WI38 (cell line): Measurements from ENCODE around the gene CD2BP2.
A peak's percentile ranks its signal among the peaks of the same experiment; 100 is the strongest.

ENCODE experiments used
- H3K4me3 ChIP-seq: 2 replicates; pipeline ENCODE4 v1.5.1; 2011; ENCODE audit warnings: low read depth, mild to moderate bottlenecking, control low read depth, low read length
- TF ChIP-seq, protein P1 (sequence below): IDR thresholded peaks from 2 replicates; pipeline ENCODE4 v1.5.1; 2012; ENCODE audit warnings: low read depth, mild to moderate bottlenecking, control low read depth, low read length

Gene CD2BP2

DNA sequence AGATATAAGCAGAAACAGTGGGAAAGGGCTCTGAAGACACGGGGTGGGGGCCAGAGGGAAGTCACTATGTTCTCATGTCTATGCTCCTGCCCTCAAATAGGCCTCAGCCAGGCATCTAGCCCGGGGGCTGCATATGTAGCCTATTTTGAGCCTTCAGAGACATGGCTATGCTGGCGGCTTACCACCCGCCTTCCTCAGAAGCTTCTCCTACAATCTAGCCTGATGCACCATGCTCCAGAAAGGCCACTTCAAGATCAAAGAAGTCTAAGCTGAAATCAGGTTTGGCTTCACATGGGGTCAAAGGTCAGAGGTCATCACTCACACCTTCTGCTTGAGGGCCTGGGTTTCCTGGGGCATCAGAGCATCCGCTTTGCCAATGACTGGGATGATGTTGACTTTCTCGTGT, 25.7 kb upstream of the CD2BP2 start:
- TF ChIP-seq, protein P1, sequence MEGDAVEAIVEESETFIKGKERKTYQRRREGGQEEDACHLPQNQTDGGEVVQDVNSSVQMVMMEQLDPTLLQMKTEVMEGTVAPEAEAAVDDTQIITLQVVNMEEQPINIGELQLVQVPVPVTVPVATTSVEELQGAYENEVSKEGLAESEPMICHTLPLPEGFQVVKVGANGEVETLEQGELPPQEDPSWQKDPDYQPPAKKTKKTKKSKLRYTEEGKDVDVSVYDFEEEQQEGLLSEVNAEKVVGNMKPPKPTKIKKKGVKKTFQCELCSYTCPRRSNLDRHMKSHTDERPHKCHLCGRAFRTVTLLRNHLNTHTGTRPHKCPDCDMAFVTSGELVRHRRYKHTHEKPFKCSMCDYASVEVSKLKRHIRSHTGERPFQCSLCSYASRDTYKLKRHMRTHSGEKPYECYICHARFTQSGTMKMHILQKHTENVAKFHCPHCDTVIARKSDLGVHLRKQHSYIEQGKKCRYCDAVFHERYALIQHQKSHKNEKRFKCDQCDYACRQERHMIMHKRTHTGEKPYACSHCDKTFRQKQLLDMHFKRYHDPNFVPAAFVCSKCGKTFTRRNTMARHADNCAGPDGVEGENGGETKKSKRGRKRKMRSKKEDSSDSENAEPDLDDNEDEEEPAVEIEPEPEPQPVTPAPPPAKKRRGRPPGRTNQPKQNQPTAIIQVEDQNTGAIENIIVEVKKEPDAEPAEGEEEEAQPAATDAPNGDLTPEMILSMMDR: no peak
- H3K4me3 ChIP-seq: no peak overlapping the region

DNA sequence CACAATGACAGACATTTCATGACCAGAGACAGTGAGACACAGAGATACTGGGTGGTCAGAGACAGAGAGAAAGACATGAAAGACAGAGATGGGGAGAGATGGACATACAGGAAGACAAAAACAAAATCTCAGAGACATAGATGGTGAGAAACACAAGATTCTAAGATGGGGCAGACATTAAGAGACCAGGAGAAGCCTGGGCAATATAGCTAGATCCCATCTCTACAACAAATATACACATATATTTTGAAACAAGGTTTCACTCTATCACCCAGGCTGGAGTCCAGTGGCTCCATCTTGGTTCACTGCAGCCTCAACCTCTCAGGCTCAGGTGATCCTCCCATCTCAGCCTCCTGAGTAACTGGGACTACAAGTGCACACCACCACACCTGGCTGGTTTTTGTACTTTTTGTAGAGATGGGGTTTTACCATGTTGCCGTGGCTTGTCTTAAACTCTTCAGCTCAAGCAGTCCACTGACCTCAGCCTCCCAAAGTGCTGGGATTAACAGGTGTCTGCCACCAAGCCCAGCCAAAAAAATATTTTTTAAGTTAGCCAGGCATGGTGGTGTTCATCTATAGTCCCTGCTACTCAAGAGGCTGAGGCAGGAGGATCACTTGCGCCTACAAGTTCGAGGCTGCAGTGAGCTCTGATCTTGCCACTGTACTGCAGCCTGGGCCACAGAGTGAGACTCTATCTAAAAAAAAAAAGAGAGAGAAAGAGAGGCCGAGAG, 25.1 kb upstream of the CD2BP2 start:
- no peak overlapping the region for H3K4me3 ChIP-seq
- TF ChIP-seq, protein P1: no peak

DNA sequence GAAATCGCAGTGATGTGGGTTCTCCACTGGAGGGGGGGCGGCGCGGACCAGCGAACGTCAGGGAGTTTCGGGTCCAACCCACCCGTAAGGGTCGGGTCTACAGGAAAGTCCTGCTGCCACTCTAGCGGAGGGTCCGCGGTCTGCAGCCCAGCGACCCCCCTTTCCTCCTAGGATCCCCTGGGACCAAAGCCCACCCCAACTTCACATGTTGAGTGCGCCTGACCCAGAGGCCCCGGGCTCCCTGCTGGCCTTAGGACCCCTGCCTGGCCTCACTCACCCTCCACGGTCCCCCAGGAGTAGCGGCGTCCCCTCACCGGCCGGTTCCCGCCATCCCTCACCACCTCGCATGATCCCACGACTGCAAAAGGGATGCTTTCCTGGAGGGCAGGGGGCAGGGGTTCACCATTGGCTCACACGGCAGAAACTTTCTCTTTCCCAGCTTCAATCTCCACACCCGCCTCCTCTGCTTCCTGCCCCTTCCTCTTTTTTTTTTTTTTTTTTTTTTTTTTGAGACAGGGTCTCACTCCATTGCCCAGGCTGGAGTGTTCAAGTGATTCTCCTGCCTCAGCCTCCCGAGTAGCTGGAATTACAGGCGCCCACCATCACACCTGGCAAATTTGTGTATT, 24.2 kb upstream of the CD2BP2 start:
- H3K4me3 ChIP-seq: peak overlapping the region; percentile 76
- TF ChIP-seq, protein P1: no peak

DNA sequence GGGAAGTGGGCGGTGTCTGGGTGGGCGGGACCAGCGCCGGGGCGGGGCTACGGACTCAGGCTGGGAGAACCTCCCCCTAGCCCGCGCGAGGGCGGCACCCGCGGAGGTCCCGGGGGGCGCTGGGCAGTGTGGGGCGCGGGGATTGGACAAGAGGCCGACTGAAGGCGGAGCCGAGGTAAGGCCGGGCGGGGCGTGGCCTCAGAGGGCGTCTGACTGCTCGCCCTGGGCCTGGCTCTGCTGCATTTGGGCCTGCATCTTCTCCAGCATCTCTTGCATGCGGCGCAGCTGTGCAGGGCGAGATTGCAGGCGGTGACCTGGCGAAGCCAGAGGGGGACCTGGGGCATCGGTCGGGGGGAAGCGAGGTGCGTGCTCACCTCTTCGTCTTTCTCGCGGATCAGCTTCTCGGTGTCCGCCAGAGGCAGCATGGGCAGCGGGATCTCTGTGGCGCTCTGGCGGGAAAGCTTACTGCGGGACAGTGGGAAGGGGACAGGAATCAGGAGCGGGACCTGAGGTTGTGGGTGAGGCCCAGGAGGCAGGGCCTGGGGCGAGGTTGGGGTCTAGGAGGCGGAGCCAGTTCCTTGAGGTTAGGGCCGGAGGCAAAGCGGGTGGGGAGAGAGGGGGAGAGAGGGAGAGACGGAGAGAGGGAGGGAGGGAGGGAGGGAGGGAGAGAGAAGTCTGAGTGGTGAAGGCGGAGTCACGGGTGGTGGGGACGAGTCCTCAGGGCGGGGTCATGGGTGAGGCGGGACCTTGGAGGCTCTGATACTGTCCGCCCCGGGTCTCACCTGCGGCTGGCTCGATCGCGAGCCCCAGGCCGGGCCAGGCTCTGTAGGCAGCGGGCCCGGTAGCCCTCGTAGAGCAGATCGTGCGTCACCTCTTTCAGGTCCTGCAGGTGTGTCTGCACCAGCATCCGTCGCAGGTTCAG, 23.4 kb upstream of the CD2BP2 start:
- TF ChIP-seq, protein P1: no peak
- H3K4me3 ChIP-seq: peak overlapping the region; percentile 76

DNA sequence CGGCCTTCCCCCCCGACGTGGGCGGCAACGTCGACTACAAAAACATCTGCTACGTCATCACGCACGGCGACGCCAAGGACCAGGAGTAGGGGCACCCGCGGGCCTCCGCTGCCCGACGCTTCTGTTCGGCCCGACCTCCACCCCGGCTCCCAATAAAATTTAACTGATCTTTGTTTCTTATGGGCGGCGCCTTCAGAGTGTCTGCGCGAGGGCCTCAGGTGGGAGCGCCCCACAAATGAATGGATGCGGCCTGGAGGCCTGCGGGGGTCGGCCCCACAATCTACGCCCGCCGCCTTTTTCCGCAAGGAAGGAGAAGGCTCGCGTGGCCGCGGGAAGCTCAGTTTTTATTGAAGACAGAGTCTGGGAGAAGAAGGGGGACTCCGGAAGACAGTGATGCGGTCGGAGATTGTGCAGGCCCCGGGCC, 22.7 kb upstream of the CD2BP2 start:
- TF ChIP-seq, protein P1: no peak

DNA sequence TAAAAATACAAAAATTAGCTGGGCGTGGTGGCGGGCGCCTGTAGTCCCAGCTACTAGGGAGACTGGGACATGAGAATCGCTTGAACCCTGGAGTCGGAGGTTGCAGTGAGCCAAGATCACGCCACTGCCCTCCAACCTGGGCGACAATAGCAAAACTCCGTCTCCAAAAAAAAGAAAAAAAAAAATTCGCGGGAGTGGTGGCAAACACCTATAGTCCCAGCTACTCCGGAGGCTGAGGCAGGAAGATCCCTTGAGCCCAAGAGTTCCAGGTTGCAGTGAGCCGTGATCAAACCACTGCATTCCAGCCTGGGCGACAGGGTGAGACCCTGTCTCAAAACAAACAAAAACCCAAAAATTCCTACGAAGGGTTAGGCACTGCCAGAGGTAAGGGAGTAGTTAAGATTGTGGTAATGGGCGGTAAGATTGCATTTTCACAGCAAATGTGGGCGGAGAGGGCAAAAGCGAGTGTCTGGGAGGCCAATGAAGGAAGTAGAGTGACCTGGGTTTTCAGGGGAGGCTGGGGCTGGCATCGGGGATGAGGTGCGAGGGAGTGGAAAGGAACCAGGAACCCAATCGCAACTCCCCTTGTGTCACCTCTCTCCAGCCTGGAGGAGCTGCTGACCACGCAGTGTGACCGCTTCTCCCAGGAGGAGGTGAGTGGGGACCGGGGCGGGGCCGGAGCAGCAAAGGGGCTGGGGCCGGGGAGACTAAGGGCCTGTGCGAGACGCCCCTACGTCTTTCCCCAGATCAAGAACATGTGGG, 22.1 kb upstream of the CD2BP2 start:
- TF ChIP-seq, protein P1: no peak

More for the DNA sequence above, 22.7 kb upstream of the CD2BP2 start:
- H3K4me3 ChIP-seq: peak overlapping the region; percentile 62

More for the DNA sequence above, 22.1 kb upstream of the CD2BP2 start:
- H3K4me3 ChIP-seq: peak overlapping the region; percentile 62
